B cell (primary cell): Measurements from ENCODE around the gene MAG. TPM values are rescaled to one million over a fixed set of nuclear protein-coding genes. Genes with fewer than 3 reads are reported as not detected.
A peak's percentile ranks its signal among the peaks of the same experiment; 100 is the strongest.

Experiments used
- ATAC-seq: fragments of 200-7000 bp; cut with Tn5 transposase; one replicate; pipeline ENCODE4 v1.10.0; 2021; ENCODE audit warnings: low read depth, mild to moderate bottlenecking, moderate number of reproducible peaks, moderate library complexity
- CTCF ChIA-PET: fragments of 350-600 bp; sonication (Branson Sonifier 250); formaldehyde crosslinking; loops from one replicate; lab custom pipeline; 2021; ENCODE audit warnings: antibody characterized with exemption, inconsistent platforms; lab: Charles Lee
- POLR2A ChIA-PET: fragments of 350-600 bp; sonication (Branson Sonifier 250); formaldehyde crosslinking; loops from one replicate; lab custom pipeline; 2021; ENCODE audit warnings: antibody characterized with exemption; lab: Charles Lee
- DNase-seq: peaks from one replicate; pipeline ENCODE4 v3.0.0; 2013
- H2AFZ ChIP-seq: 2 replicates; pipeline ENCODE4 v1.6.1; 2012; ENCODE audit warnings: mild to moderate bottlenecking, low read depth, low read length; ENCODE audit not compliant: insufficient read depth, poor library complexity, severe bottlenecking
- H3K27ac ChIP-seq, 2 donors: 1 replicate in 1 of 2; 2 replicates in 1 of 2; pipeline ENCODE4 v1.5.1; 2012 to 2013; ENCODE audit warnings: low read length in 2 of 2, mild to moderate bottlenecking in 2 of 2, moderate library complexity in 1 of 2
- H3K27me3 ChIP-seq, 4 experiments: fragments of 200-600 bp in 1 of 4; sonication (generic) in 1 of 4; replicated peaks in 1 of 4; 1 replicate in 2 of 4; 2 replicates in 2 of 4; pipeline versions ENCODE4 v1.6.1 to v1.7.0; 2013 to 2016; ENCODE audit warnings: low read length in 3 of 4, mild to moderate bottlenecking in 2 of 4, mixed read lengths in 1 of 4, moderate library complexity in 1 of 4; ENCODE audit not compliant: insufficient read depth in 4 of 4, control insufficient read depth in 3 of 4; ENCODE audit errors: control extremely low read depth in 1 of 4
- H3K36me3 ChIP-seq, 2 experiments: replicated peaks in 1 of 2; 1 replicate in 1 of 2; 2 replicates in 1 of 2; pipeline versions ENCODE4 v1.6.1 to v1.7.1; 2013; ENCODE audit warnings: low read length in 1 of 2; ENCODE audit not compliant: insufficient read depth in 2 of 2, control insufficient read depth in 1 of 2; ENCODE audit errors: control extremely low read depth in 1 of 2, extremely low read depth in 1 of 2
- H3K4me1 ChIP-seq, 2 donors: fragments of 200-600 bp in 1 of 2; sonication (generic) in 1 of 2; 1 replicate in 1 of 2; 2 replicates in 1 of 2; pipeline versions ENCODE4 v1.5.1 to v1.6.1; 2013 to 2017; ENCODE audit warnings: low read length in 2 of 2; ENCODE audit not compliant: control insufficient read depth in 2 of 2, insufficient read depth in 2 of 2
- H3K4me2 ChIP-seq: replicated peaks from 2 replicates; pipeline ENCODE3; 2012; ENCODE audit warnings: mild to moderate bottlenecking, low read depth, low read length; ENCODE audit not compliant: poor library complexity, severe bottlenecking
- H3K4me3 ChIP-seq, 5 experiments: fragments of 200-600 bp in 1 of 5; sonication (generic) in 1 of 5; 1 replicate in 3 of 5; 2 replicates in 2 of 5; pipeline versions ENCODE4 v1.5.1 to v1.7.0; 2011 to 2016; ENCODE audit warnings: low read length in 4 of 5, mild to moderate bottlenecking in 4 of 5, low read depth in 2 of 5, control low read depth in 1 of 5, moderate library complexity in 1 of 5; ENCODE audit not compliant: insufficient read depth in 1 of 5; ENCODE audit errors: control extremely low read depth in 1 of 5, extremely low read depth in 1 of 5
- H3K79me2 ChIP-seq: fragments of 200-600 bp; sonication (generic); one replicate; pipeline ENCODE4 v1.6.0; 2016; ENCODE audit warnings: low read length; ENCODE audit not compliant: control insufficient read depth, insufficient read depth
- H3K9ac ChIP-seq: fragments of 200-600 bp; sonication (generic); 2 replicates; pipeline ENCODE4 v1.6.1; 2017; ENCODE audit warnings: mild to moderate bottlenecking, low read length, moderate library complexity
- H3K9me3 ChIP-seq, 3 donors: one replicate each; pipeline versions ENCODE4 v1.6.1 to v1.7.1; 2013; ENCODE audit warnings: low read length in 2 of 3; ENCODE audit not compliant: control insufficient read depth in 2 of 3, insufficient read depth in 1 of 3; ENCODE audit errors: control extremely low read depth in 1 of 3
- H4K20me1 ChIP-seq: 2 replicates; pipeline ENCODE4 v1.6.0; 2012; ENCODE audit warnings: mild to moderate bottlenecking, low read length; ENCODE audit not compliant: insufficient read depth, control insufficient read depth, poor library complexity, severe bottlenecking
- H3K27ac Mint-ChIP-seq: one replicate; pipeline ENCODE4 v1.8.0; 2021; ENCODE audit warnings: mixed read lengths
- H3K27me3 Mint-ChIP-seq: one replicate; pipeline ENCODE4 v1.8.0; 2021; ENCODE audit warnings: mixed read lengths
- H3K4me1 Mint-ChIP-seq: one replicate; pipeline ENCODE4 v1.8.0; 2021; ENCODE audit warnings: mixed read lengths
- H3K4me3 Mint-ChIP-seq: one replicate; pipeline ENCODE4 v1.8.0; 2021; ENCODE audit warnings: mixed read lengths
- H3K9me3 Mint-ChIP-seq: one replicate; pipeline ENCODE4 v1.8.0; 2022; ENCODE audit warnings: mixed read lengths; ENCODE audit not compliant: insufficient read depth
- CTCF ChIP-seq: fragments of 200-600 bp; IDR thresholded peaks from one replicate; pipeline ENCODE4 v1.8.0; 2022; ENCODE audit warnings: antibody characterized with exemption, mild to moderate bottlenecking
- EZH2 ChIP-seq: IDR thresholded peaks from 2 replicates; pipeline ENCODE4 v1.6.1; 2012; ENCODE audit warnings: borderline replicate concordance, low read depth, mild to moderate bottlenecking, moderate library complexity, low read length; ENCODE audit not compliant: insufficient read depth, poor library complexity, severe bottlenecking
- WGBS: methylation state at CpG from one replicate; pipeline ENCODE4 v1.1.5; 2013; ENCODE audit warnings: missing lambda C conversion rate; ENCODE audit not compliant: insufficient coverage; 5-methylcytosine and 5-hydroxymethylcytosine counted together
- intact Hi-C: fragments of 100-400 bp; cut with micrococcal nuclease; formaldehyde crosslinking; loops from one replicate; pipeline ENCODE4 v1.10.0; 2022
- polyA minus RNA-seq: library from RNA; depleted of rRNA, polyadenylated mRNA; stranded (reverse); fragments of >200 nt; gene quantifications from 2 replicates; pipeline ENCODE4 v1.2.3, GENCODE V29; 2012
- polyA plus RNA-seq: library from polyadenylated mRNA; depleted of rRNA; stranded (reverse); fragments of >200 nt; gene quantifications from 2 replicates; pipeline ENCODE4 v1.2.3, GENCODE V29; 2012
- total RNA-seq, 2 donors: library from RNA; stranded (reverse); fragments of 120-200 nt in 1 of 2; gene quantifications; 1 replicate in 1 of 2; 2 replicates in 1 of 2; pipeline versions ENCODE4 v1.2.3 to v1.2.4, GENCODE V29; 2013 to 2022

Gene MAG
- total RNA-seq (0.12 TPM in 1 of 2 replicates, not detected in the other), polyA plus RNA-seq (0.30 and 0.58 TPM in 2 replicates), polyA minus RNA-seq (0.71 and 0.86 TPM in 2 replicates)
- 0.33 TPM for total RNA-seq (2013)

GRCh38 chr19:35291916-35292315 lies at the start of gene MAG:
TSS of gene MAG (plus strand) at chr19:35292161. CDS start at chr19:35295409, 3,248 bp downstream.
- Histone ChIP-seq H3K4me3 (no peak within 1 kb of the TSS), H3K9me3 (peaks cover 0 to 7% (median 0%) of the 10 kb centered on the region in 3 donors), H4K20me1 (no peaks in the 10 kb centered on the region), H2AFZ (no peak within 1 kb of the TSS), H3K36me3 (no peaks in the 10 kb centered on the region), H3K9ac (no peak within 1 kb of the TSS), H3K4me2 (no peak within 1 kb of the TSS), H3K27ac (no peak within 1 kb of the TSS), H3K27me3 (no peaks in the 10 kb centered on the region), H3K79me2 (no peaks in the 10 kb centered on the region), H3K4me1 (peaks cover 22 to 35% of the 10 kb centered on the region in 2 donors)
- Mint-ChIP-seq H3K27ac (peak within 1 kb of the TSS; percentile 35), H3K27me3 (no peaks in the 10 kb centered on the region), H3K4me1 (peaks cover 30% of the 10 kb centered on the region), H3K9me3 (no peaks in the 10 kb centered on the region), H3K4me3 (no peak within 1 kb of the TSS)
- intact Hi-C loops = no loop called here
- CTCF ChIA-PET = no interaction called here
- POLR2A ChIA-PET = interaction anchor here (0.6 kb wide), 1 partner anchor 401 kb away, joined by 5 read pairs; no protein-coding TSS in a partner anchor
- DNase-seq = no peak
- 84% methylated on average over 10 of the region's 12 CpGs for WGBS
- no peak for TF ChIP-seq CTCF
- no peak for TF ChIP-seq EZH2
- ATAC-seq = no peak

GRCh38 chr19:35246466-35247092 lies 45.4 kb upstream of the MAG start:
- Histone ChIP-seq H3K9me3 (peaks cover 0 to 5% (median 5%) of the 10 kb centered on the region in 3 donors), H3K36me3 (no peaks in the 10 kb centered on the region), H4K20me1 (peaks cover 5% of the 10 kb centered on the region), H3K79me2 (no peaks in the 10 kb centered on the region), H3K4me1 (peaks cover 13 to 30% of the 10 kb centered on the region in 2 donors), H3K4me2 (no peak overlapping the region), H2AFZ (no peak overlapping the region), H3K27me3 (peaks cover 0 to 6% (median 0%) of the 10 kb centered on the region in 4 experiments), H3K9ac (no peak overlapping the region), H3K4me3 (no peak overlapping the region), H3K27ac (no peak overlapping the region)
- no peak for TF ChIP-seq EZH2
- TF ChIP-seq CTCF = no peak
- ATAC-seq = no peak
- Mint-ChIP-seq H3K4me3 (peak overlapping the region; percentile 66), H3K4me1 (peaks cover 24% of the 10 kb centered on the region), H3K27ac (peak overlapping the region; percentile 34), H3K27me3 (peaks cover 12% of the 10 kb centered on the region), H3K9me3 (no peaks in the 10 kb centered on the region)
- intact Hi-C loops = no loop called here
- CTCF ChIA-PET = interaction anchor here (1.3 kb wide), 1 partner anchor 23 kb away, joined by 3 read pairs; the partner anchor contains the start of gene USF2
- no peak for DNase-seq
- POLR2A ChIA-PET = interaction anchor here (1.0 kb wide), 1 partner anchor 92 kb away, joined by 3 read pairs; the partner anchor contains the start of gene FXYD5
- WGBS = no CpG with 5 or more reads among the region's 4 CpGs
